BJ (cell line): ENCODE data around the gene ARSI. TPM values are rescaled to one million over a fixed set of nuclear protein-coding genes. Genes with fewer than 3 reads are reported as not detected.

Experiments used
- CTCF ChIA-PET: fragments of 350-600 bp; formaldehyde crosslinking; extraction: SDS; loops from one replicate; lab custom pipeline; 2021; ENCODE audit warnings: antibody characterized with exemption, inconsistent platforms; lab: Yijun Ruan, JAX
- POLR2A ChIA-PET: fragments of 300-600 bp; sonication (Branson Sonifier 250); formaldehyde crosslinking; extraction: SDS; loops from one replicate; lab custom pipeline; 2021; ENCODE audit warnings: antibody characterized with exemption; lab: Charles Lee
- DNase-seq: peaks from one replicate; pipeline ENCODE4 v3.0.0-alpha.2; 2011; ENCODE audit warnings: low read depth
- H3K27me3 ChIP-seq: 2 replicates; pipeline ENCODE4 v1.6.0; 2011; ENCODE audit warnings: low read length; ENCODE audit not compliant: control insufficient read depth, insufficient read depth
- H3K36me3 ChIP-seq: 2 replicates; pipeline ENCODE4 v1.5.1; 2011; ENCODE audit warnings: low read length; ENCODE audit not compliant: control insufficient read depth, insufficient read depth
- H3K4me3 ChIP-seq: 2 replicates; pipeline ENCODE4 v1.5.1; 2011; ENCODE audit warnings: low read depth, mild to moderate bottlenecking, control low read depth, low read length
- CTCF ChIP-seq: IDR thresholded peaks from 2 replicates; pipeline ENCODE4 v1.5.1; 2011; ENCODE audit warnings: low read depth, mild to moderate bottlenecking, control low read depth, inconsistent platforms, low read length, moderate library complexity; ENCODE audit not compliant: insufficient read depth
- polyA plus RNA-seq: library from polyadenylated mRNA; depleted of rRNA; stranded (reverse); fragments of >200 nt; gene quantifications from 2 replicates; pipeline ENCODE4 v1.2.3, GENCODE V29; 2011

ARSI gene
- polyA plus RNA-seq, 1 experiment: 9.8 TPM

- no peaks in the 10 kb centered on the region for H3K36me3 ChIP-seq
- CTCF ChIA-PET: interaction anchor here (1.2 to 11.8 kb wide), 3 partner anchors 21 to 155 kb away, joined by 3 to 122 read pairs (median 5); no protein-coding TSS in a partner anchor
- TF ChIP-seq CTCF: no peak
- DNase-seq: no peak
- POLR2A ChIA-PET: no interaction called here
- H3K4me3 ChIP-seq: no peak overlapping the region
- H3K27me3 ChIP-seq: no peaks in the 10 kb centered on the region
Measured at GRCh38 chr5:150279330-150280020, 23.2 kb downstream of the ARSI start.

- H3K4me3 ChIP-seq: no peak overlapping the region
- no peaks in the 10 kb centered on the region for H3K36me3 ChIP-seq
- POLR2A ChIA-PET: no interaction called here
- no peaks in the 10 kb centered on the region for H3K27me3 ChIP-seq
- DNase-seq: no peak
- CTCF ChIA-PET: interaction anchor here (0.6 to 11.8 kb wide), 5 partner anchors 22 to 315 kb away, joined by 3 to 122 read pairs (median 4); no protein-coding TSS in a partner anchor
- no peak for TF ChIP-seq CTCF
Measured at GRCh38 chr5:150278916-150279315, 23.8 kb downstream of the ARSI start.

- H3K27me3 ChIP-seq: no peaks in the 10 kb centered on the region
- no peak for DNase-seq
- no peak for TF ChIP-seq CTCF
- no peaks in the 10 kb centered on the region for H3K36me3 ChIP-seq
- CTCF ChIA-PET: interaction anchor here (0.6 to 11.8 kb wide), 4 partner anchors 22 to 316 kb away, joined by 4 to 122 read pairs (median 4); no protein-coding TSS in a partner anchor
- no peak overlapping the region for H3K4me3 ChIP-seq
- POLR2A ChIA-PET: no interaction called here
Measured at GRCh38 chr5:150278046-150278730, 24.5 kb downstream of the ARSI start.

- Histone ChIP-seq H3K27me3 (no peaks in the 10 kb centered on the region), H3K4me3 (no peak overlapping the region), H3K36me3 (no peaks in the 10 kb centered on the region)
- POLR2A ChIA-PET: no interaction called here
- no peak for DNase-seq
- CTCF ChIA-PET: interaction anchor here (1.5 to 11.8 kb wide), 2 partner anchors 73 to 159 kb away, joined by 6 to 122 read pairs; no protein-coding TSS in a partner anchor
- TF ChIP-seq CTCF: no peak
Measured at GRCh38 chr5:150277043-150277442, 25.7 kb downstream of the ARSI start.

GRCh38 chr5:150274811-150275210 is 27.9 kb downstream of the ARSI start:
- no peak overlapping the region for H3K4me3 ChIP-seq
- H3K36me3 ChIP-seq: no peaks in the 10 kb centered on the region
- ChIA-PET CTCF (interaction anchor here (0.9 to 11.8 kb wide), 7 partner anchors 10 to 162 kb away, joined by 3 to 122 read pairs (median 4); no protein-coding TSS in a partner anchor), POLR2A (no interaction called here)
- TF ChIP-seq CTCF: no peak
- no peaks in the 10 kb centered on the region; the same call in 1 of the 2 replicates for H3K27me3 ChIP-seq
- no peak for DNase-seq
